Natural killer cell (primary cell): ENCODE results near the gene CCDC81. TPM values are rescaled to one million over a fixed set of nuclear protein-coding genes. Genes with fewer than 3 reads are reported as not detected.

ENCODE experiments used
- ATAC-seq, 3 donors: fragments of 150-1000 bp in 2 of 3; fragments of 200-7000 bp in 1 of 3; cut with Tn5 transposase; 1 replicate in 1 of 3; 2 replicates in 2 of 3; pipeline ENCODE4 v1.10.0; 2021; ENCODE audit warnings: mild to moderate bottlenecking in 2 of 3, moderate library complexity in 2 of 3
- DNase-seq, 2 donors: peaks; one replicate each; pipeline versions ENCODE4 v3.0.0 to v3.0.0-alpha.2; 2013 to 2021; ENCODE audit warnings: mixed read lengths in 1 of 2
- H3K27ac ChIP-seq: one replicate; pipeline ENCODE4 v1.5.1; 2013; ENCODE audit warnings: mild to moderate bottlenecking, low read length
- H3K27me3 ChIP-seq: one replicate; pipeline ENCODE4 v1.6.1; 2013; ENCODE audit warnings: low read length; ENCODE audit not compliant: control insufficient read depth, insufficient read depth
- H3K36me3 ChIP-seq: one replicate; pipeline ENCODE4 v1.6.1; 2013; ENCODE audit warnings: low read length; ENCODE audit not compliant: control insufficient read depth, insufficient read depth
- H3K4me1 ChIP-seq: one replicate; pipeline ENCODE4 v1.6.1; 2013; ENCODE audit warnings: low read length; ENCODE audit not compliant: control insufficient read depth, insufficient read depth
- H3K4me3 ChIP-seq: one replicate; pipeline ENCODE4 v1.5.1; 2013; ENCODE audit warnings: low read length
- H3K9me3 ChIP-seq: one replicate; pipeline ENCODE4 v1.6.1; 2013; ENCODE audit warnings: low read length; ENCODE audit not compliant: control insufficient read depth, insufficient read depth
- H3K27ac Mint-ChIP-seq, 2 donors: one replicate each; pipeline ENCODE4 v1.8.0; 2022; ENCODE audit warnings: mild to moderate bottlenecking in 2 of 2, mixed read lengths in 2 of 2, moderate library complexity in 1 of 2
- H3K27me3 Mint-ChIP-seq, 2 donors: one replicate each; pipeline ENCODE4 v1.8.0; 2022; ENCODE audit warnings: low read depth in 2 of 2, mixed read lengths in 2 of 2
- H3K36me3 Mint-ChIP-seq: one replicate; pipeline ENCODE4 v1.8.0; 2022; ENCODE audit warnings: mixed read lengths
- H3K4me1 Mint-ChIP-seq, 2 donors: one replicate each; pipeline ENCODE4 v1.8.0; 2022; ENCODE audit warnings: mixed read lengths in 2 of 2
- H3K4me3 Mint-ChIP-seq: one replicate; pipeline ENCODE4 v1.8.0; 2022; ENCODE audit warnings: mild to moderate bottlenecking, moderate library complexity, mixed read lengths
- H3K9me3 Mint-ChIP-seq, 2 donors: one replicate each; pipeline ENCODE4 v1.8.0; 2022; ENCODE audit warnings: mixed read lengths in 2 of 2
- WGBS: methylation state at CpG from one replicate; pipeline ENCODE4 v1.1.7; 2013; ENCODE audit warnings: missing lambda C conversion rate; ENCODE audit not compliant: insufficient coverage; 5-methylcytosine and 5-hydroxymethylcytosine counted together
- intact Hi-C: fragments of 100-400 bp; cut with micrococcal nuclease; formaldehyde crosslinking; loops from one replicate; pipeline ENCODE4 v1.14.2; 2022
- total RNA-seq, 4 donors: library from RNA; stranded (reverse); fragments of 120-200 nt in 1 of 4; gene quantifications; one replicate each; pipeline versions ENCODE4 v1.2.3 to v1.2.4, GENCODE V29; 2013 to 2022
- TF ChIP-seq, protein P1 (sequence below): fragments of 200-600 bp; IDR thresholded peaks from one replicate; pipeline ENCODE4 v1.8.0; 2022; ENCODE audit warnings: antibody characterized with exemption

Gene CCDC81
- total RNA-seq, 3 donors from 2014 or later (not counting 1 experiment from before 2014, with no cell fraction given), result 0.64 to 0.90 (median 0.77) TPM

DNA sequence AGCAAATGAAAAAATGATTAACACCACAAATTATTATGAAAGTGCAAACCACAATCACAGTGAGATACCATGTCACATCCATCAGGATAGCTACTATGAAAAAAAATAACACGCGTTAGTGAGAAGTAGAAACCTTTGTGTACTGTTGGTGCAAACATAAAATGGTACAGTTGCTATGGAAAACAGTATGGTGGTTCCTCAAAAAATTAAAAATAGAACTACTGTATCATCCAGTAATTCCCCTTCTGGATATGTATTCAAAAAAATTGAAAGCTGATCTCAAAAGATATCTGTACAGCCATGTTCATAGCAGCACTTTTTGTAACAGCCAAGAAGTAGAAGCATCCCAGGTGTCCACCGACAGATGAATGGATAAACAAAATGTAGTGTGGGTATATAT lies 43.4 kb downstream of the CCDC81 start:
- Histone ChIP-seq H3K36me3 (no peaks in the 10 kb centered on the region), H3K4me1 (no peaks in the 10 kb centered on the region), H3K27ac (no peak overlapping the region), H3K27me3 (no peaks in the 10 kb centered on the region), H3K4me3 (no peak overlapping the region), H3K9me3 (no peaks in the 10 kb centered on the region)
- TF ChIP-seq, protein P1, sequence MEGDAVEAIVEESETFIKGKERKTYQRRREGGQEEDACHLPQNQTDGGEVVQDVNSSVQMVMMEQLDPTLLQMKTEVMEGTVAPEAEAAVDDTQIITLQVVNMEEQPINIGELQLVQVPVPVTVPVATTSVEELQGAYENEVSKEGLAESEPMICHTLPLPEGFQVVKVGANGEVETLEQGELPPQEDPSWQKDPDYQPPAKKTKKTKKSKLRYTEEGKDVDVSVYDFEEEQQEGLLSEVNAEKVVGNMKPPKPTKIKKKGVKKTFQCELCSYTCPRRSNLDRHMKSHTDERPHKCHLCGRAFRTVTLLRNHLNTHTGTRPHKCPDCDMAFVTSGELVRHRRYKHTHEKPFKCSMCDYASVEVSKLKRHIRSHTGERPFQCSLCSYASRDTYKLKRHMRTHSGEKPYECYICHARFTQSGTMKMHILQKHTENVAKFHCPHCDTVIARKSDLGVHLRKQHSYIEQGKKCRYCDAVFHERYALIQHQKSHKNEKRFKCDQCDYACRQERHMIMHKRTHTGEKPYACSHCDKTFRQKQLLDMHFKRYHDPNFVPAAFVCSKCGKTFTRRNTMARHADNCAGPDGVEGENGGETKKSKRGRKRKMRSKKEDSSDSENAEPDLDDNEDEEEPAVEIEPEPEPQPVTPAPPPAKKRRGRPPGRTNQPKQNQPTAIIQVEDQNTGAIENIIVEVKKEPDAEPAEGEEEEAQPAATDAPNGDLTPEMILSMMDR, result no peak
- WGBS, result 88% methylated on average over 1 of the region's 3 CpGs
- Mint-ChIP-seq H3K4me1 (no peaks in the 10 kb centered on the region), H3K27me3 (no peaks in the 10 kb centered on the region), H3K36me3 (no peaks in the 10 kb centered on the region), H3K9me3 (no peaks in the 10 kb centered on the region), H3K4me3 (no peak overlapping the region), H3K27ac (no peak overlapping the region)
- intact Hi-C loops, result no loop called here
- ATAC-seq, result no peak
- no peak for DNase-seq

DNA sequence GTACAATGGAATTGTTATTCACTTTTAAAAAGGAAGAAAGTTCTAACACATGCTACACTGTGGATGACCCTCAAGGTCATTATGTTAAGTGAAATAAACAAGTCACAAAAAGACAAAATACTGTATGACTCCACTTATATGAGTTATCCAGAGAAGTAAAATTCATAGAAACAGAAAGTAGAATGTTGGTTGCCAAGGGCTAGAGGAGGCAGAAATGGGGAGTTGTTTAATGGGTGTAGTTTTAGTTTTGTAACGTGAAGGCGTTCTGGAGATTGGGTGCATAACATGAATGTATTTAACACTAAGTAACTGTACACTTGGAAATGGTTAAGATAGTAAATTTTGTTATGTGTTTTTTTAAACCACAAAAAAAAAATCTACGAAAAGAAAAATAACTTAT lies 43.8 kb downstream of the CCDC81 start:
- ATAC-seq, result no peak
- TF ChIP-seq, protein P1, result no peak
- no peaks in the 10 kb centered on the region for H3K36me3 Mint-ChIP-seq
- H3K27ac Mint-ChIP-seq, result no peak overlapping the region
- H3K4me1 Mint-ChIP-seq, result no peaks in the 10 kb centered on the region
- no peaks in the 10 kb centered on the region for H3K27me3 Mint-ChIP-seq
- no peak overlapping the region for H3K27ac ChIP-seq
- no peak for DNase-seq
- H3K36me3 ChIP-seq, result no peaks in the 10 kb centered on the region
- intact Hi-C loops, result no loop called here
- H3K9me3 Mint-ChIP-seq, result no peaks in the 10 kb centered on the region
- 84% methylated on average over 2 of the region's 3 CpGs for WGBS
- no peaks in the 10 kb centered on the region for H3K9me3 ChIP-seq
- H3K27me3 ChIP-seq, result no peaks in the 10 kb centered on the region
- H3K4me3 Mint-ChIP-seq, result no peak overlapping the region
- no peak overlapping the region for H3K4me3 ChIP-seq
- H3K4me1 ChIP-seq, result no peaks in the 10 kb centered on the region

DNA sequence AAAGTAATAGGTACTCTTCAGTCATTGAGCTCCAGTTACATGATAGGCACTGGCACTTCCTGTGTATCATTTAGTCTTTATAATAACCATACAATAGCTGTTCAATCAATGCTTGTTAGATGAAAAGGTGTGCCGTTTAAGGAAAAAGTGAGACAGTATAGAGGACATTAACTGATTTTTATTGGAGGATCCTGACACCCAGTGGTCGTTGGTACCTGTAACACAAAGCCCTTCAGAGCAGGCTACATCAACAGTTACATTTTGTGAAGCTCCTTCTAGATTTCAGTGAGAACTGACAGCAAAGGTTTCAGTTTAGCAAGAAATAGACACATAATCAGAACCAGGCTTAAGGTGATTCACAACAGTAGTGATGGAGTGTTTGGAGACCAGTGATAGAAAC lies 44.2 kb downstream of the CCDC81 start:
- Histone ChIP-seq H3K9me3 (no peaks in the 10 kb centered on the region), H3K4me3 (no peak overlapping the region), H3K36me3 (no peaks in the 10 kb centered on the region), H3K27me3 (no peaks in the 10 kb centered on the region), H3K27ac (no peak overlapping the region), H3K4me1 (no peaks in the 10 kb centered on the region)
- DNase-seq, result no peak
- TF ChIP-seq, protein P1, result no peak
- H3K27me3 Mint-ChIP-seq, result no peaks in the 10 kb centered on the region
- no peaks in the 10 kb centered on the region for H3K9me3 Mint-ChIP-seq
- 47% methylated on average over 2 of the region's 2 CpGs for WGBS
- no peaks in the 10 kb centered on the region for H3K36me3 Mint-ChIP-seq
- ATAC-seq, result no peak
- no peaks in the 10 kb centered on the region for H3K4me1 Mint-ChIP-seq
- intact Hi-C loops, result no loop called here
- no peak overlapping the region for H3K4me3 Mint-ChIP-seq
- H3K27ac Mint-ChIP-seq, result no peak overlapping the region

DNA sequence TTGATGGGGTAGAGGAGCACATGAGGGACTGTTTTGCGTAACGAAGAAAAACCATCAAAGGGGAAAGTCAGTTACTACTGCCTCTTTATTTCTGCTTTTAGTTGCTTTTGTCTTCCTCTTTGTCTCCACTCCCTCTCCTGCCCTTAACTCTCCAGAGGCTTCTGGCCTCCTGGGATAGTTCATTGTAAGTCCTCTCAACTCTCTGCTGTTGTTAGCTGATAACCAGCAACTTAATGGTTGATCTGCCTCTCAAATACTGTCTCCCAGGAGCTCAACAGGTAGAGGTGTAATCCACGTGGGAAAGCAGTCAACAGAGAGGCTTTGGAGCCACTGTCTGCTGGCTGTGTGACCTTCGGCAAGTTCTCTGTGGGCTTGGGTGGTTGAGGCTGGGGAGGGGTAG lies 47.3 kb downstream of the CCDC81 start:
- intact Hi-C loops, result no loop called here
- H3K9me3 ChIP-seq, result no peaks in the 10 kb centered on the region
- Mint-ChIP-seq H3K4me1 (no peaks in the 10 kb centered on the region), H3K9me3 (no peaks in the 10 kb centered on the region), H3K27ac (no peak overlapping the region), H3K27me3 (no peaks in the 10 kb centered on the region), H3K36me3 (no peaks in the 10 kb centered on the region), H3K4me3 (no peak overlapping the region)
- H3K27ac ChIP-seq, result no peak overlapping the region
- H3K4me1 ChIP-seq, result no peaks in the 10 kb centered on the region
- no peaks in the 10 kb centered on the region for H3K36me3 ChIP-seq
- no peak overlapping the region for H3K4me3 ChIP-seq
- TF ChIP-seq, protein P1, result no peak
- no peaks in the 10 kb centered on the region for H3K27me3 ChIP-seq
- WGBS, result 78% methylated on average over 4 of the region's 4 CpGs
- ATAC-seq (no peak), DNase-seq (no peak)
